NCI-H524 treated with DMSO at 0.1 percent for 48 hours (cell line): ENCODE results near the gene PIK3R3.
"Not testable (repeated sequence)": the region's sequence is repeated elsewhere in the genome, so short reads cannot be mapped to it uniquely, and the experiment has no call there.

ENCODE experiments used
- DNase-seq: peaks from one replicate; lab custom pipeline; 2025; lab: John Stamatoyannopoulos, UW

The PIK3R3 gene

DNA sequence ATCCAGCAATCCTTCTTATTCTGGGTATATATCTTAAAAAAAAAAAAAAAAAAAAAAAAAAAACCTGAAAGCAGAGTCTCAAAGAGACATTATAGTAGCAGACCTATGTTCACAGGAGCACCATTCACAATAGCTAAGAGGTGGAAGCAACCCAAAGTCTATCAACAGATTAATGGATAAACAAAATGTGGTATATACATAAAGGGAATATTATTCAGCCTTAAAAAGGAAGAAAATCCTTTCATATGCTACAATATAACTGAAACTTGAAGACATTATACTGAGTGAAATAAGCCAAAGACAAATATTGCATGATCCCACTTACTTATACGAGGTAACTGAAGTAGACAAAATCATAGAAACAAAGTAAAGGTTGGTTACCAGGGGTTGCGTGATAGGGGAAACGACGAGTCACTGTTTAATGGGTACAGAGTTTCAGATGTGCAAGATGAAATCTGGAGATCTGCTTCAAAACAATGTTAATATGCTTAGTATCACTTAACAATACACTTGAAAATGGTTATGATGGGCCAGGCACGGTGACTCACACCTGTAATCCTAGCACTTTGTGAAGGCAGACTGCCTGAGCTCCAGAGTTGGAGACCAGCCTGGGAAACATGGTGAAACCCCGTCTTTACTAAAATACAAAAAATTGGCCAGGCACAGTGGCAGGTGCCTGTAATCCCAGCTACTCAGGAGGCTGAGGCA lies 29.5 kb downstream of the PIK3R3 start:
- DNase-seq: no peak

DNA sequence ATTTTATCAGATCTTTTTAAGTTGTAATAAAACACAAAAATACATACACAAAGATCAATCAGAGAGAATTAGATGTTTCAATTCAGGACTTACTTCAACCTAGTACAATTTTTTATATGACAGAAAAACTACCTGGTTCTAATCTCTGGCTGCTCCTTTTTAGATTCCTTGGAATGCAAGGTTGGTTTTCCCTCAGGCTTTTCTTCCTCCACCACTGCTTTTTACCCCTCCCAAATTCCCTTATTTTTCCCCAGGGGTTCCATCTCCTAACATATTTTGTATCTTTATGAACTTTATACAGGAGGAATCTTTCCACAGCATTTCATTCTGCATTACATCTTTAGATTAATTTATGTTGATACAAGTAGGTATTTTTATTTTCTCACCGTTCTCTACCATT lies 33.2 kb downstream of the PIK3R3 start:
- DNase-seq: no peak

DNA sequence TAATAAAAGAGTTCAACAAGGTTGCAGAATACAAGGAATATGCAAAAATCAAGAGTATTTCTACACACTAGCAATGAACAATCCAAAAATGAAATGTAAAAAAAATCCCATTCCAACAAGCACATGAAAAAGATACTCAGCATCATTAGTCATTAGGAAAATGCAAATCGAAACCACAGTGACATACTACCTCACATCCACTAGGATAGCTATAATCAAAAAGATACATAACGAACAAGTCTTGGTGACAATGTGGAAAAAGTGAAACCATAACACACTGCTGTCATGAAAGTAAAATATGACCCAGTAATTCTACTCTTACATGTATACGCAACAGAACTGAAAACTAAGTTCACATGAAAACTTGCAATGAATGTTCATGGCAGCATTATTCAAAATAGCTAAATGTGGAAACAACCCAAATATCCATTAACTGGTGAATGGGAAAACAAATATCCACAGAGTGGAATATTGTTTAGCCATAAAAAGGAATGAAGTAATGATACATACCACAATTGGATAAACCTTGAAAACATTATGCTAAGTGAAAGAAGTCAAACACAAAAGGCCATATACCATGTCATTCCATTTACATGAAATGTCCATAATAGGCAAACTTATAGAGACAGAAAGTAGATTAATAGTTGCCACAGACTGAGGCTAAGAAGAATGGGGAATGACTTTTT lies 34.3 kb downstream of the PIK3R3 start:
- no peak for DNase-seq

DNA sequence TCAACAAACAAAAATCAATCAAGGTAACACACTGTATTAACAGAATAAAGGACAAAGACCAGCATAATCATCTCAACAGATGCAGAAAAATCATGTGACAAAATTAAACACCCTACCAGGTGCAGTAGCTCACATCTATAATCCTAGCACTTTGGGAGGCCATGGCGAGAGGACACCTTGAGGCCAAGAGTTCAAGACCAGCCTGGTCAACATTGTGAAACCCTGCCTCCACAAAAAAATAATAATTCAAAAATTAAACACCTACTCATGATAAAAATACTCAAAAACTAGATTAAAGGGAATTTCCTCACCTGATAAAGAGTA lies 35.3 kb downstream of the PIK3R3 start:
- DNase-seq: no peak

DNA sequence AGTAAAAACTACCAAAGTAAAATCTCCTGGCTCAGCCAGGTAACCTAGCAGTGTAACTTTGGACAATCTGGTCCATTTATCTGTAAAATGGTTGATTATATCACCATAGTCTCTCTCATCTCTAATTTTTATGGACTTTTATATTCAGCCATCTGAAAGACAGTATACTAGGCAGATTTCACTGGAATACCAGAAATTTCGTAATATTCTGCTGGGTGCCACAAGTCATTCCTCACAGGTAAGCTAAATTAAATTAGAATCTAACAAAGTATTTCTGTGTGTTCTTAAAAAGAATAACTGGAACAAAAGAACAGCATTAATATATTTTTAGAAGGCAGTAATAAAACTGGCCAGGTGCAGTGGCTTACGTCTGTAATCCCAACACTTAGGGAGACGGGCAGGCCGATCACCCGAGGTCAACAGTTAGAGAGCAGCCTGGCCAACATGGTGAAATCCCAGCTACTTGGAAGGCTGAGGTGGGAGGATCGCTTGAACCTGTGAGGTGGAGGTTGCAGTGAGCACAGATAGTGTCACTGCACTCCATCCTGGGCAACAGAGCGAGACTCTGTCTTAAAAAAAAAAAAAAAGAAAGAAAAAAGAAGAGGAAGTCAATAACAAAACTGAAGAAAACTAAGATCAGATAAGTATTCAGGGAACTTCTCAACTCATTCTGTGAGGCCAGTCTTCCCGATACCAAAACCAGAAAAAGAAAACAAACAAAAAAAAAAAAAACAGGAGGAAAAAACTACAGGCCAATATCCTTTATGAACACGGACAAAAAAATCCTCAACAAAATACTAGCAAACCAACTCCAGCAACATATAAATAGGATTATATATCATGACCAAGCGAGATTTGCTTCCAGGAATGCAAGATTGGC lies 35.9 kb downstream of the PIK3R3 start:
- DNase-seq: no peak

DNA sequence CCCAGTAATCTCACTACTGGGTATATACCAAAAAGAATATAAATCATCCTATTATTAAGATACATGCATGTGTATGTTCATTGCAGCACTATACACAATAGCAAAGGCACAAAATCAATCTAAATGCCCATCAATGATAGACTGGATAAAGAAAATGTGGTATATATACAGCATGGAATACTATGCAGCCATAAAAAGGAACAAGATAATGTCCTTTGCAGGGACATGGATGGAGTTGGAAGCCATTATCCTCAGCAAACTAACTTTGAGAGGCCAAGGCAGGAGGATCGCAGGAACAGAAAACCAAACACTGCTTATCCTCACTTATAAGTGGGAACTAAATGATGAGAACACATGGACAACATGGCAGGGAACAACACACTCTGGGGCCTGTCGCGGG lies 37.3 kb downstream of the PIK3R3 start:
- DNase-seq: not testable (repeated sequence)

DNA sequence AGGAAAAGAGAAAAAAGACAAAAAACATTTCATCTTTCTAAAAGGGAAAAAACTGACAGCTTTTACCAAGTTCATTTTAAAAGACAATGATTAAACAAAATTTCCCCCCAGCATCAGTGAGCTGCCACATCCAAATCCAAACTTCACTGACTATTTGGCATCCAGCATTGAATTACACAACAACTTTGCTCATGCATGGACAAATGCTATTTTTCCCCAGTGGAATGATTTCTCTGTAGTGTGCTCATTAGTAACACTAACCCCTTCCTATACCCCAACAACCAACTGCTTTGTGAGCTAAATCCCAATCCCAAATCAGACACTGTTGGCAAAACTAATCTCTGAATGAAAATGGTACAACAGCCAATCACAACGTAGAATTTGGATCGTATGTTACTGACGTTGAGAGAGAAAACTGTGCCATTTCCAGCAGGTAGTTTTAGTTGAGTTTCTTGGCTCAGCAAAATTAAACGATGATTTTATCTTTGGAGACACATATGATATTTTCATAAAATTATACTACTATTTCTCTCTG lies 37.9 kb downstream of the PIK3R3 start:
- DNase-seq: no peak

DNA sequence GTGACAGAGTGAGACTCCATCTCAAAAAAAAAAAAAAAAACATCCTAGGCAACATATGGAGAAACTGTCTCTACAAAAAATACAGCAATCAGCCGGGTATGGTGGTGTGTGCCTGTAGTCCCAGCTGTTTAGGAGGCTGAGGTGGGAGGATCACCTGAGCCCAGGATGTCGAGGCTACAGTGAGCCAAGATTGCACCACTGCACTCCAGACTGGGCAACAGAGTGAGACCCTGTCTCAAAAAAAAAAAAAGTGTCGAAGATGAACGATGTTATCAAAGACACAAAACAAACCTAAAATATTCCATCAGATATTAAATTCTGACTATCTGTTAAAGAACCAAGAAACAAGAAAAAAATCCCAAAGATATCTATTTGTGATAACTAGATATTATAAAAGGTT lies 38.6 kb downstream of the PIK3R3 start:
- DNase-seq: not testable (repeated sequence)

DNA sequence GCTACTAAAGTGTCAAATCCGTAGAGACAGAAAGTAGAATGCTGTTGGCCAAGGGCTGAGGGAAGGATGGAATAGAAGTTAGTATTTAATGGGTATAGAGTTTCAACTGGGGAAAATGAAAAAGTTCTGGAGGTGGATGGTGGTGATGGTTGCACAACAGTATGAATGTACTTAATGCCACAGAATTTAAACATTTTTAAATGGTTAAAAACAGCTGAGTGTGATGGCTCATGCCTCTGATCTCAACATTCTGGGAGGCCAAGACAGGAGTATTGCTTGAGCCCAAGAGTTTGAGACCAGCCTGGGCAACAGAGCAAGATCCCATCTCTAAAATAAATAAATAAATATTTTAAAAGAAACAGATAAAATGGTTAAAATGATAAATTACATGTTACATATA lies 44.5 kb downstream of the PIK3R3 start:
- no peak for DNase-seq

DNA sequence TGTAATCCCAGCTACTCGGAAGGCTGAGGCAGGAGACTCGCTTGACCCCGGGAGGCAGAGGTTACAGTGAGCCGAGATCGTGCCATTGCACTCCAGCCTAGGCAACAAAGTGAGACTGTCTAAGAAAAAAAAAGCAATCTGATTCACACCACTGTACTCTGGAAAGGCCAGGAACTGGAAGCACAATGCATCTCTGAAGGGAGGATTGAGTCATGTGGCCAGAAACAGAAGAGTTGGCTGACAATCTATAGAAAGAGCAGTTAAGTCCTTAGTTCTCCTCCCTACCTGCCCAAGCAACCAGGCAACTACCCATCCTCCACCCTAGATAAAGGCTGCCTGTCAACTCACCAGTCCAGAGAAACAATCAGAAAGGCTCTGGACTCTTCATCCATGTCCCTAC lies 45.9 kb downstream of the PIK3R3 start:
- DNase-seq: no peak

DNA sequence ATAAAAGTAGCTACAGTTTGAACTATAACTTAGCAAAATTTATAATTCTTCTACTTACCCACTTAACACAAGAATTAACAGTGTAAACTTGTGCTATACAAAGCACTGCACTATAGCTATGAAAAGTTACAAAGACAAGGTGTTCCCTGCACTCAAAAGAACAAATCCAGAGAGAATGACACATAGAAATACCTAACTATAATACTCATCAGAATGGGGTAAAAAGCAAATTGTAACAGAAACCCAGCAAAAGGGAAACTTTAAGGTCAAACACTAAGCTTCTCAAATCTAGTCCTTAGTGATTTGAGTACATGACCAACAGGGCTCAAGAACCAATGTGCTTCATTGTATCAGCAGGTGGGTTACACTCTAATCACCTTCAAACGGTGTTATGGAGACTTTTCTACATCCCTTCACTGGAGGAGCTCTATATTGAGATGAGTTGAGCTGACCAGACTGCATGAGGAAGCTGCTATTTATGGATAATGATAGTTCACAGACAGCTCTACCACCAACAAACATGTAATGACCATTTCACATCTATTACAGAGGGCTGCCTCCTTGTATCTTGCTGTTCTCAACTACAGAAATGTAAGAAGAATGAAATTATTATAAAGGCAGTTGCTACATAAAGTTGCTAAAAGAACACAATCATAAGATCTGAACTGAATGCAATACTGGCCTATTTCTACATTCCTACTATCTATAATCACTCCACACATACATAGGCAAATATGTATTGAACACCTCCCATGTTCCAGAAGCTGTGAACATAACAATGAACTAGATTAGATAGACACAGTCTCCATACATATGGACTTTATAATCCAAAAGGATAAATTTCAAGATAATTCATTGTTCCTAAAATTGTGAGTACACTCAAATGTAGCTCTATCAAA lies 47.6 kb downstream of the PIK3R3 start:
- no peak for DNase-seq

DNA sequence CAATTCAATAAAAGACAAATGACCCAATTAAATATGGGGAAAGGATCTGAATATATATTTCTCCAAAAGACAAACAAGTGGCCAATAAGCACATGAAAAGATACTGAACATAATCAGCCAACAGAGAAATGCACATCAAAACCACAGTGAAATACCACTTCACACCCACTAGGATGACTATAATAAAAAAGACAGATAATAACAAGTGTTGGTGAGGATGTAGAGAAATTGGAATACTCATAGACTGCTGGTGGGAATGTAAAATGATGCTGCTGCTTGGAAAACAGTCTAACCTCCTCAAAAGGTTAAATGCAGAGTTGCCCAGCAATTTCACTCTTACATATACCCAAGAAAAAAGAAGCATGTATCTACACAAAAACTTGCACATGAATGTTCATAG lies 48.9 kb downstream of the PIK3R3 start:
- DNase-seq: no peak

DNA sequence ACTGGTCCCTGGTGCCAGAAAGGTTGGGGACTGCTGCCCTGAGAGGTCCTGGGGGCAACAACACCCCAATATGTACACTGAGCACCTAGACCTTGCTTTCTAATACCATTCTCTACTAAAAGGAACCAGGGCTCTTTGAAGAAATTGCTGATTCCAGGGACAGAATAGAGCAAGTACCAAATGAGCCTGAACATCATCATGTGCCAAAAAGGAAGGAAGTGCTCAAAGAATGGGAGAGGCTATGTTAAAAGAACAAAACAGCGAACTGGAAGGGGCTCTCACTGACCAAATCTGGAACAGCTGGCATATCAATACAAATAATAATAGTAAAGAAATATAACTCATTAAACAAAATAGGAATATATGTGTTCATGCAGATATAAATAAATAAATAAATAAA lies 50.8 kb downstream of the PIK3R3 start:
- DNase-seq: no peak

DNA sequence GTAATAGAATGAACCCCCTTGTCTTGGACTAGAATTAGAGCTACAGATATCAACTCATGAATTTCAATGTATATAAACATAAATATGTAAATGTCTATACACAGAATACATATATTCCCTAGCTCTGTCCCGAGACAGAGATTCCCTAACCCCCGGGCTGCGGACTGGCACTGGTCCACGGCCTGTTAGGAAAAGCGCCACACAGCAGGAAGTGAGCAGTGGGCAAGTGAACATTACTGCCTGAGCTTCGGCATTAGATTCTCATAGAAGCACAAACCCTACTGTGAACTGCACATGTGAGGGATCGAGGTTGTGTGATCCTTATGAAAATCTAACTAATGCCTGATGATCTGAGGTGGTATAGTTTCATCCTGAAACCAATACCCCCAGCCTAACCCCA lies 51.2 kb downstream of the PIK3R3 start:
- DNase-seq: no peak

DNA sequence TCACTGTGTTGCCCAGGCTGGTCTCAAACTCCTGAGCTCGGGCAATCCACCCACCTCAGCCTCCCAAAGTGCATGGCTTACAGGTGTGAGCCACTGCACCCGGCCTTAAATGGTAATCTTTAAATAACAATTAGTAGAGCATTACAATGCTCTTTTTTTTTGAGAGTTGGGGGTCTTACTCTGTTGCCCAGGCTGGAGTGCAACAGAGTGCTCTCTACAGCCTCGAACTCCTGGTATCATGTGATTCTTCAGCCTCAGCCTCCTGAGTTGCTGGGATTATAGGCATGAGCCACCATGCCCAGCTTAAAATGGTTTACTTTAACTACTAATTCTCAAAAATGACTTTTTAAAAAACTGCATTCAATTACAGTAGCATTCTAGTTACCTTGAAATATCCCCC lies 52.2 kb downstream of the PIK3R3 start:
- no peak for DNase-seq

DNA sequence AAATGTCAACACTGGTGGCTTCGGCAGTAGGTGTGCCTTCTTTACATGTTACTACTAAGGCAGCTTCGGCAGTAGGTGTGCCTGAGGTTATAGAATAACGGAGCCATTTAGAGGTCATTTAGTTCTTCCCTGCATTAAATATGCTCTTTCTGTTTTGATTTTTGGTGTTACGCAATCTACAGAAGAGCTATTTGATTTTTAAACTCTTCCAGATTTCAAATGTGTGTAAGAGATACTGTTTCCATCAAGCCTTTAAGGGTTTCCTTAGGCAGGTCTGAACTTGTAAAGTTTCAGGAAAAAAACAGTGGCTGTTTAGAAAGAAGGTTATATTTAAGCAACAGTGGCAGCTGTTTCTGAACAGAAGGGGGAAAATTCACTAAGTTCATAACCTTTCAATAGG lies 54.8 kb downstream of the PIK3R3 start:
- DNase-seq: no peak

DNA sequence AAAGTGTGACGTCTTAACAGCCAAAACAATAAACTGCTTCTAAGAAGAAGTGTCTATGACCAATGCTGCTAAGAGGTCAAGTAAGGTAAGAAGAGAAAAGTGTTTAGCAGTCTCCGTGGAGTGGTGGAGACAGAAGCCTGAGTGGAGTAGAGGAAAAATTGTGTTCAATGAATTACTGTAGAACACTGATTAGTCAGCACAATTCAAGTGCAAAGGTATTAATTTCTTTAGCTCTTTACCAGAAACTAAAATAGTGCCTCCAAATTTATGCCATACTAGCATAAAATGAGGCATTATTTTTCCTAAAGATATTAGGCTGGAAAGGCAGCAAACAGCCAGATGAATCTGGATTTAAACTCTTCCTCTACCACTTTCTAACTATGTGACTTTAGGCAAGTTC lies 56.1 kb downstream of the PIK3R3 start:
- no peak for DNase-seq

DNA sequence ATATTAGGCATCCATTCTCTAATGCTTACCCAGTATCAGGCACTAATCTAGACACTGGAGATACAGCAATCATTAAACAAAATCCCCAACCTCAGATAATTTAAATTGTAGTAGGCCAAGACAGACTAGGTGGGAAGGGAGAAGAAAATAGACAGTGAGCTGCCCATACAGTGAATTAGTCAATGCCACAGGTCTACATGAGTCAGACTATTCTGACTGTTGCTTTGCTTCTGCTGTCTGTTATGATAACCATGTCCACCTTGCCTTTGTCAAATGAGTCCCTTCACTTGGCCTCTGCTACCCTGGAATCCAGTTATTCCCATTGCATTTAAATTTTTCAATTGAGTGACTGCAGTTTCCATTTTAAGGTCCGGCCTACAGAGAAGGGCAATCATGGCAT lies 59.5 kb downstream of the PIK3R3 start:
- DNase-seq: no peak

DNA sequence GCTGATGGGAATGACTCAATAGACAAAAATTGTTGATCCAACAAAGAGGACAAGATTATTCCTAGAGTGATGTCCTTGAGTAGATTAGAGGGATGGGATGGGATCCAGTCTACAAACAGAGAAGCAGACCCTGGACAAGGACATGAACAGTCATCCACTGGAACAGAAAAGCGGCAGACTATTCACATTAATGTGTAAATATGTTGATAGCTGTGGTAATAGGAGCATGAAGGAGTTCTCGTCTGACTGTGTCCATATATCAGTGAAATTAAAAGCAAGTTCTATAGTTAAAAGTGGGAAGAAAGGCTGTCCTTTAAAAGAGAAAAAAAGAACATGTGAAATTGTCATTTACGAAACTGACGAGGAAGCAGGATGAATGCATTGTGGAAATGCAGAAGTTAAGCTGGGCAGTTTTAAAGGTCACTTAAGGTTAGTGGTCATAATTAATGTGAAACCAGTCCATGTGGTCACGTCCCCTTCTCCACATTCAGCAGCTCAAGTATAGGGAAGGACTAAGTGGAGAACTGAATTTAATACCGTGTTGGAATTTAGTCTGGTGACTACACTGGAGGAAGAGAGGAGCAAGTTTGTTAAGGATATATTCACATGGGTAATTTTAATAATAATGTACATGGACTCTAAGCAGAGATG lies 62.1 kb downstream of the PIK3R3 start:
- no peak for DNase-seq

DNA sequence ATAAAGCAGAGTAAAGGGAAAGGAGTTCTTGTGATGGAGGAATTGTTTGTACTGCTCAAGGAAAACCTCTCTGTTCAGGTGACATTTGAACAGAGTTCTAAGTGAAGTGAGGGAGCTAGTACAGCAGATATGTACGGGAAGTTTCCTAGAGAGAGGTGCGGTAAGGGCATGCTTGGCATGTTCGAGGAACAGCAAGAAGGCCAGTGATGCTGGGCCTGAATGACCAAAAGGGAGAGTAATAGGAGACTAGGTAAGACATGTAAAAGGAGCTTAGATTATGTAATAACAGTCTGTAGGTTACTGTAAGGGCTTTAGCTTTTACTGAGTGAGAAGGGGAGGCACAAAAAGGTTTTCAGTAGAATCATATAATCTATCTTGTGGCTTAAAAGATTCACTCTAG lies 63.9 kb downstream of the PIK3R3 start:
- no peak for DNase-seq

DNA sequence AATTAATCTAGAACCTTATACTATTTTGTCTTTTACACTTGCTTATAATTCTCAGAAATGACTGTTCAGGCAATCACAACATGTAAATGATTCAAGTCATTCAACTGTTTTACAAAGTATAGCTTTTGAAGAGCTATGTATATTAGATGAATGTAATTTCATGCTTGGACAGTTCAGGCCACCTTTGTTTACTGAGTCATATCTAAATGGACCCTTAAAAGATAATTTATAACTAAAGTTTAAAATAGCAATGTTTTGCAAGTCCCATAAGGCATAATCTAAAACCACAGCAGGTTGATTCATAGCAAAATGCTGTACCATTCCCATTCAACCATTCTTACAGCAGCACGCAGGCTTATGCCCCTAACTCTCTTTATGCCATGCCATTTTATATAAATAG lies 64.8 kb downstream of the PIK3R3 start:
- DNase-seq: no peak
